Stimulated activated CD8-positive, alpha-beta memory T cell treated with anti-CD3 and anti-CD28 coated beads, Interleukin-2, amount 100 ng/mL, for 1 hour (primary cell): ENCODE data around the gene NAA38.
"Not testable (repeated sequence)": the region's sequence is repeated elsewhere in the genome, so short reads cannot be mapped to it uniquely, and the experiment has no call there.

Source experiments
- DNase-seq, 2 donors: peaks; one replicate each; pipeline ENCODE4 v3.0.0-alpha.2; 2020; ENCODE audit warnings: low read depth in 2 of 2

The NAA38 gene

GRCh38 chr17:7824021-7824924 lies 33.1 kb downstream of the NAA38 start:
- DNase-seq, result no peak

GRCh38 chr17:7823581-7824001 lies 33.8 kb downstream of the NAA38 start:
- no peak for DNase-seq

GRCh38 chr17:7822126-7822525 lies 35.2 kb downstream of the NAA38 start:
- no peak for DNase-seq

- no peak for DNase-seq
These were observed 37.1 kb downstream of the NAA38 start for GRCh38 chr17:7820231-7820630.

GRCh38 chr17:7818746-7819645 lies 38.4 kb downstream of the NAA38 start:
- no peak for DNase-seq

GRCh38 chr17:7818026-7818425 lies 39.3 kb downstream of the NAA38 start:
- DNase-seq, result no peak

- DNase-seq, result no peak
These were observed 39.8 kb downstream of the NAA38 start for GRCh38 chr17:7817643-7817964.

- DNase-seq, result no peak
These were observed 40.3 kb downstream of the NAA38 start for GRCh38 chr17:7816926-7817642.

- no peak for DNase-seq
These were observed 42.4 kb downstream of the NAA38 start for GRCh38 chr17:7814969-7815368.

- DNase-seq, result no peak
These were observed 46.1 kb downstream of the NAA38 start for GRCh38 chr17:7811251-7811650.

GRCh38 chr17:7809791-7810343 lies 47.5 kb downstream of the NAA38 start:
- DNase-seq, result not testable (repeated sequence)

- no peak for DNase-seq
These were observed 48.1 kb downstream of the NAA38 start for GRCh38 chr17:7809086-7809790.

- no peak for DNase-seq
These were observed 50.2 kb downstream of the NAA38 start for GRCh38 chr17:7807206-7807605.
